ENCODE measurements around the gene C5.

C5 gene

DNA sequence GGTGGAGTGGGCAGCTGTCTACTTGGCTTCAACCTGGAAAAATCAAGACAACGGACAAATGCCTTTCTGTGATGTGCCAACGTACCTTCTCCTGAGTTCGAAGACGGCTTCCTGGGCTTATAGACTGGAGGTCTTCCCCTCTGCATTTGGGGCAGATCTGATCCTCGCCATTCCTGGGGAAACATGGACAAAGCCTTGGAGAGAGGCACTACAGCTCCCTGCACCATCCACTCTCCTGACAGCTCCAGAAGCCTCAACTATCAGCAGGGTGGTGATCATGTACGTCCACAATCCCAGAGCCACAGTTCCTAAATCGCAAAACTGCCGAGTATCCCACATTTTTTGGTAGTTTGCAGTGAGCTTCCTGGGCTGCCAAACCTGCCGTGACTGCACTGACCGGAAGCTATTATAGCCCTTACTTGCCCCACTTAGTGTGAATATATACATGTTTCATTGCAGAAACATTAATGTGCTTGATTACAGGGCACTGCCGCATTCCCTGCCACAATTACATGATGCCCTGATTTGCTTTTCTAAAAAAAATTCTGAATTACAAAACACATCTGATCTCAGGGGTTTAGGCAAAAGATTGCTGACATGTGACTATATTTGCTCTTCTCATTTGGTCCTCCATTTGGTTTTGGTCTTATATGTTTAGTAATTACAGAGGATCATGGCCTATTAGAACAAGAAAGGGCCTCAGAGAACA, 126.3 kb downstream of the C5 start:
- no peak for DNase-seq

DNA sequence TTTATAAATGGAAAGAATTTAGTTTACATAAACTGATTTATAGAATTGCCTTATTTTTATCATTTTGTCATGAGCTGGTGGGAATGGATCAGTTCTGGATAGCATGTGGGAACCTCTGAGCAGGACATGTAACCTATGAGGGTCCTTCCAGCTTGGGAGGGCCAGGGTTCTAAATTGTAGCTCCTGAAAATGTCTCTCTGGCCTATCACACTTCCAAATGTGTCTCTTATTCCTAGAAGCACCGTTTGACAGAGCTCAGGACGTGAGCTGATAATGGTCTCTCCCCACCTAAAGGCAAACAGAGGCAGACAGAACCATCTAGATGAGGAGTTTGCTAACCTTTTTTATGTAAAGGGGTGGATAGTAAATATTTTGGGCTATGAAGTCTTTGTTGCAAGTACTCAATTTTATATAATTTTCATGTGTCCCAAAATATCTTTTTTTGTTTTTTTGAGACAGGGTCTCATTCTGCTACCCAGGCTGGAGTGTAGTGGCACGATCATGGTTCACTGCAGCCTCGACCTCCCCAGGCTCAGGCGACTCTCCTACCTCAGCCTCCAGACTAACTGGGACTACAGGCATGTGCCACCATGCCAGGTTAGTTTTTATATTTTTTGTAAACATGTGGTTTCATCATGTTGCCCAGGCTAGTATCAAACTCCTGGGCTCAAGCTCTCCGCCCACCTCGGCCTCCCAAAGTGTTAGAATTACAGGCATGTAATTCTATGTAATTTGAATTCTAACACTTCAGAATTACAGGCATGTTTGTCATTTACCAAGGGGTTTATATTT, 127.5 kb downstream of the C5 start:
- no peak for DNase-seq

DNA sequence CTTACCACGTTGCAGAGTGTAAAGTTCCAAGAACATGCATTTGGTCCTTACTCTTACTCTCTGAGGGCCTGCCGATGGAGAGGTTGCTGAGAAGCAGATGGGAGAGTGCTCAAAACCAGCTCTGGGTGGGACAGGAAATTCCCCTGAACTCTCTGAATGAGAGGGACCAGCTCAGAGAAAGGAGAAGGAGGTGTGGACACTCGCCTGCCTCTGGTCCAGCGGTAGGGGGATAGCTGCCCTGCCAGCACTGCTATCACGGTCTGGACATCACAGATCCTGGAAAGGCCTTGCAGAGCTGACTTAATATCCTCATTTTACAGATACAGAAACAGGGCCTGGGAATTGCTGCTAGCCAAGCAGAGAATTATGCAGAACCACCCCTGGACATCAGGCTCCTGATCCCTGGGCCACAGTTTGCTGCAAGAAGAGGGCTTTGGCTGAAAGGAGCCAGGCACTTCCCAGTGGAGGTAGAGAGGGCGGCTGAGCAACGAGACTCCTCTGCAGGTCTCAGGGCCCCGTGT, 128.4 kb downstream of the C5 start:
- no peak for DNase-seq

DNA sequence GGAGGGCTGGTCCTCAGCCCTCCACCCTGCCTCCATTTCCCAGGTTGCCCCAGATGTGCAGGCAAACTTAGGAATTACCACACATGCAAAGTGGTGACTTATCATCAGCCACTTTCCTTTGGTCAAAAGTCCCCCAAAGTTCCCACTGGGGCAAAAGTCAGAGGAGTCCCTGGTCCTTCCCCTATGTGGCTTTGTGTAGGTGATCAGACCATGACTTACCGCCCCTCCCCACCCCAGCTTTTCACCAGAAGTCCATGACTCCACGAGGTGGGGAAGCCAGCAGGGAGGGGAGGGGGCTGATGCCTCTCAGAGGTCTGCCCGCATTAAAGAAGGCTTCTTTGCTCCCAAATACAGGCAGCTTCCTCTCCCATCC, 129.3 kb downstream of the C5 start:
- no peak for DNase-seq

DNA sequence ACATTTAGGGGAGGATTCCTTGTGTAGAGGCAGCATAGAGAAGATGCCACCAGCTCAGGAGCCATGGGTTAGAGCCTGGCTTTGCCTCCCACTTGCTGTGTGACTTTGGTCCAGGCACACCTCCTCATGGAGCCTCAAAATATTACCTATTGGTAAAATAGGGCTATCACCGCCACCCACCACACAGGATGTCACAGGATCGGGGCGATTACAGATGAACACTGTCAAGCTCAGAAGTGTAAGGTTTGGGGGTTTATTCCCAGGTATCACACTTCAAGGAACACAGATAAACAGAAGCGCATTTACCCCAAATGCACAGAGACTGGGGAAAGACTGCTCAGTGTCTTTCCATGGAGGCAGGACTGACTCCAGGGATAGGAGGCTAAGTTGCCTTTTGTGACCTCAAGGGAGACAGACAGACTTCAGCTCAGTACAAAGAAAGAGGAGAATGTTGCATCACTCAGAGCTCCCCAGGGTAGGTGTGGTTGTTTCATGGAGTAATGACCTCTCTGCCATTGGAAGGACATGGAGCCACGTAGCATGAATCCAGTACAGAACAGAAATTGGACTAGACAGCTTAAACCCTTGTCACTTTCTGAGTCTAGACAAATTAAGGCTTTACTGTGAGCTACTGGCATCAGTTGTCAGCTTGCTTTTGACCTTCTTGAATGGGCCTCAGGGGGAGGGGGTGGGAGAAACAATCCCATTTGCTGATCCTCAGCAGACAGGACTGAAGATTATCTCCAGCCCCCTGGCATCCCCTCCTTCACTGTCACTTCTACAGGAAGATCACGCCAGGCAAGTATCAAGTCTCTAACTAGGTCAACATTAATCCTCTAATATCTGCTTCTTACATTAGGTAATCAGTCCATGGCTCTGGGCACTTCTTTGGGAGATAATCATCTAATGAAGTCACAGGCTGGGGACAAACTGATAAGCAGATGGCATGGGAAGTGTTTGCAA, 130.0 kb downstream of the C5 start:
- DNase-seq: no peak

DNA sequence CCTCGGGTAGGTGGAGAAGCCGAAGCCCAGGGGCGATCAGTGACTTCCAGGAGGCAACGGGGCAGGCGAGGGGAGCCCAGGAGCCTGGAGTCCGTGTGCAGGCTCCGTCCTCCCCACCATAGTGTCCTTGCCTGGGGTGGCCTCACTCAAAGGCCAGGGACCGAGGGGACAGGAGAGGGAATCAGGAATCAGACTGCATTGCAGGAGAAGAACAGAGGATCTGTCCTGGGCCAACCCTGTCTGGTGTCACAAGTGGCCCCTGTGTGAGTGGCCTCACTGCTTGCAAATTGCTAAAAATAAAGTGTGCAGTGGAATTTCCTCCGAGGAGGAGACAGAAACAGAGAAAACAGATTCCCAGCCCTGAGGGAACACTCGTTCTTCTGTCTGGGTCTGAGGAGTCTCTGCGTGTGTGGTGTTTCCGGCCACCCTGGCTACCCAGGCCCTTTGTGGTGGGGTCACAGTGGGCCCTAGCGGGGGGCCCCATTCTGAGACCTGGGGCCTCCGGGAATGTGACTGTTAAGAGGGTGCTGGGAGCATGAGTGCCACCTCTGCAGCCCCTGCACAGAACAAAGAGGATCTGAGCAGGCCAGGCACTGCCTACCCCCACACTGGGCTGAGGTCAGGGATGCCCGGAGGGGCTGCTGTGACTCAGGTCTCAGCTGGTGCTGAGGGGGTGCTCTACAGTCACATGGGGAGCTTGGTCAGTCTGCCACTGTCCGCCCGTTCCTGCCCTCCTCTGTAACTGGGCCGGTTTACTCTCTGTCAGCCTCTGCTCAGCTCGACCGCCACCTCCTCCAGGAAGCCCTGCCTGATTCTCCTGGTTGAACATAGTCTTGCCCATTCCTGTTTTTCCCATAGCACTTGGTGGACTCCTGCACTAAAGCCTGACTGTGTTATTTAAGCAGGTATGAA, 130.9 kb downstream of the C5 start:
- DNase-seq: no peak

DNA sequence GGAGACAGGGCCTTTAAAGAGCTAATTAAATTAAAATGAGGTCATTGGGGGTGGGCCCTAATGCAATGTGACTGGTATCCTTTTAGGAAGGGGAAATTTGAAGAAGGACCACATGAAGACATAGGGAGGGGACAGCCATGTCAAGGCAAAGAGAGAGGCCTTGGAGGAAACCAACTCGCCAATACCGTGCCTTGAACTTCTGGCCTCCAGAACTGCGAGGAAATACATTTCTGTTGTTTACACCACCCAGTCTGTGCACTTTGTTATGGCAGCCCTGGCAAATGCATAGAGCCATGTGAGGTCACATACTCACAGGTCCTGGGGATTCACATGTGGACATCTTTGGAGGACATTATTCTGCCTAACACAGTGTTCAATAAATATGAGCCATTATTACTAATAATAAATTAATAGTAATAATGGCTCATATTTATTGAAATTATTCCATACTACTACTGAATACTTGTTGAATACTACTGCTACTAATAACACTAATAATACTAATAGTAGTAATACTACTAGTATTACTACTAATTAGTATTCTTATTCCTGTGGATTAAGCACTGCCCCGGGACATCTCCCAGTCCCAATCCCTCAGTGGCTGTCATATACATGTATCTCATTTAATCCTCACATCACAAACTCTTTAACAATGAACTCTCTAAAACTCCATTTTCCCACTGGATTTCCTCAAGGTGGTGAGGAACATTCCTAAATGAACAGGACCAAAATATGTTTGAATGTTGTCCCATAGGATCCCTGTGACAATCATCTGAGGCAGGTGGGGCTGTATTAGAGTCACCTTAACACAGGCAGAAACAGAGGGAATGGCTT, 131.9 kb downstream of the C5 start:
- DNase-seq: no peak

DNA sequence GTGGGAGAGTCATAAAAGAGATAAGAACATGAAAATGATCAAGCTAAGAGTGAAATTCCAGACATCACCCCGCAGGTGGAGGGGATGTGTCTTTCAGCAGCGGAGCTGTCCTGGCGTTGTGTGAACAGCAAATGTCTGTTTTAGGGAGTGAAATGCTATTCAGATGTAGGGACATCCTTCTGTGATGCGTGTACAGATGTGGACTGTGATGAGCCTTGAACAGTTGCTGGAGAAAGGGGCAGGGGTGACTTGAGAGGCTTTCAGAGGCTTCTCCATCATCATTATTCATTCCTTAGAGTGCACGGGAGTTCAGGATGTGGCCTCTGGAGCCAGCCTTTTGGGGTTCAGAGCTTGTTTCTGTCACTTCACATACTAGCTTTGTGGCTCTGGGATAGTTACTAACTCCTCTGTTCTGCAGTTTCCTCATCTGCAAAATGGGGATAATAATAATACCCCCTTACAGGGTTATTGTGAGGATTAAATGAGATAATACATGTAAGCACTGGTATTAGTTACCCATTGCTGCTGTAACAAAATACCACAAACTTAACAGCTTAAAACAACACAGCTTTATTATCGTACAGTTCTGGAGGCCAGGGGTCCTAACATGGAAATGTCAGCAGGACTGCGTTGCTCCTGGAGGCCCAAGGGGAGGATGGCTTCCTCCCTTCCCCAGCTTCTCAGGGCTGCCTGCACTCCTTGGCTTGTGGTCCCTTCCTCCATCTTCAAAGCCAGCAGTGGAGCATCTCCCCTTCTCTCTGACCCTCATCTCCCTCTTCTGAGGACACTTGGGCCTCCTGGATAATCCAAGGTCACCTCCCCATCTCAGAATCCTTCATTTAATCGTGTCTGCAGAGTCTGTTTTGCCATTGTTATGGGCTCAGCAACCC, 132.8 kb downstream of the C5 start:
- DNase-seq: no peak

DNA sequence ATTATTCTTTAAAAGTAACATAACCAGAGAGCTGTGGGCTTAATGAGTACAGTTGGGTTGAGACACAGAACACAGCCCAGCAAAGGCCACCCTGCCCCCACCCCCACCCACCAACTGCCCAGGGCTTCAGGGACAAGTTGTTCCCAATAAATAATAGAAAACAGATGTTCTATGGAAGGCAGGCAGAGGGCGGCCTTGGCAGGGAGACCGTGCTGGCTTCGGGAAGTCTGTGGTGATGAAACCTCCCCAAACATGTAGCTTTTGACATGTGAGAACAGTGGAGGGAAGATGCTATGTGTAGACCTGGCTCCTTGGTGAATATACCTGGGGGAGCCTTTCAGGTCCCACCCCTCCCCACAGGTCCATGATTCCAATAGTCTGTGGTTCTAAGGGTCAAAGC, 133.5 kb downstream of the C5 start:
- DNase-seq: no peak

DNA sequence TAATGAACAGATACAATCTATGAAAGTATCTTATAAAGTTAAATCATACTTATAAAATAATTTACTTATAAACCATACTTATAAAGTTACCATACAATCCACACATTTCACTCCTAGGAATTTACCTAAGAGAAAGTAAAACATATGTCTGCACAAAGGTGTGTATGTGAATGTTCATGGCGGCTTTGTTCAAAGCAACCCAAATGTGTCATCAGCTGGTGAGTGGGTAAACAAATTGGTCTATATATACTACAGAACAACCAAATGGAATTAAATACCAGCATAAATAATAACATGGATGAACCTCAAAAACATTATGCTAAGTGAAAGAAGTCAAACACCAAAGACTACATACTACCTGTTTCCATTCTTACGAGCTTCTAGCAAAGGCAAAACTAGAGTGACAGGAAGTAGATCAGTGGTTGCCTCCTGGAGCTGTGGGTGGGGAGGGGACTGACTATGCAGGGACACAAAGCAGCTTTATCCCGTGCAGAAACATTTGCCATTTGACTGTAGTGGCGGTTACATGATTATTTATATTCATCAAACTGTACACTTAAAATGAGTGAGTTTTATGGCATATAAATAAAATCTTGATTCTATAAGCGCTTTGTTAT, 134.1 kb downstream of the C5 start:
- no peak for DNase-seq

DNA sequence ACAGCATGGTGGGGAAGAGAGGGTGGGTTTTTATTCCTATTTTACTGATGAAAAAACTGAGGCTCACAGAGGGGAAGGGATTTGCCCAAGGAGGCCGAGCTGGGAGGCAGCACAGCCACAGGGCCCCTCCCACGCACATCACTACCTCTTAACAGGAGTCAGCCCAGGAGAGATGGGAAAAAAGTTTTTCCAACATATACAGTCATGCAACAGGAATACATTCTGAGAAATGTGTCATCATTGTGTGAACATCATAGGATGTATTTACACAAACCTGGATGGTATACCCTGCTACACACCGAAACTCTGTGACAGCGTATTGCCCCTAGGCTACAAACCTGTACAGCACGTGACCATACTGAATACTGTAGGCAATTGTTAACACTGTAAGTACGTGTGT, 135.1 kb downstream of the C5 start:
- DNase-seq: no peak

DNA sequence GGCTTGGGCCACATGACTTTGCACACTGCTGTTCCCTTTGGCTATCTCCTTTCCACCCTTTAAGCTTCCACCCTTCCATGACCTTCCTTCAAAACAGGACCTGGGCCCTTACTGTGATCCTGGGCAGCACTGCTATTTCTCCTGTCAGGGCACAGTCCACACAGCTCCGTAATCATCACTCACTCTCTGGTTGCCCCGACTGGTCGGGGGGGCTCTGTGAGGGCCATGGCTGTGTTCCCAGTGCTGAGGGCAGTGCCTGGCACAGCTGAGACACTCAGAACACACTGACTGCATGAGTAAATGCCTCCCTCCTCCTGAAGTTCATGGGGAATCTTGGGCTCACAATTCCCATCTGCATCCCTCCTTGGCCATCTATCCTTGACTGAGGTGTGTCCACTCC, 135.7 kb downstream of the C5 start:
- no peak for DNase-seq

DNA sequence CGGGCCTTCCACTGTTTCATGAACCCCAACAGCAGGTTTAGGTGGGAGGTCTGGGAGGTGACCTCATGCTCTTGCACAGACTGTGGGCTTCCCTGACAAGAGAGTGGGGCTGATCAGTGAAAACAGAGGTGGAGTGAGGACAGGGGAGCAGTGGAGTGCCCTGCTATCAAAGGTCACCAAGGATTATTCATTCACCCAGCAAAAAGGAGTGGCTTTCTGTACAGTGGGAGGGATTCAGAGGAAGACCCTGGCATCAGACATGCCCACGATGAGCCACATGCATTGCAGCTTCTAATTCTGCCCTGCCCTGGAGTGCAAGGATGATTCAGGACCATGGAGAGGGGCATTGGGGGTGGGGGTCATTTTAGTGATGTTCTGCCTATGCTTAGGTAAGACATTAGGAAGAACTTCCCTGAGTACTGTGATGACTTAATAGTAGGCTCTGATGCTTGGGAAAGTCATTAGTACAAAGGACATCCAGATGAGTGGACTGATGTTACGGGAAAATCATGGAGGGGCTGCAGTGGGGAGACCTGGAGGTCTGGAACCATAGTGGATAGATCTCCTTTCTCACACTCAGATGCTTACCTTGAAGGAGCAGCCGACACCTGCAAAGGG, 136.3 kb downstream of the C5 start:
- DNase-seq: no peak

DNA sequence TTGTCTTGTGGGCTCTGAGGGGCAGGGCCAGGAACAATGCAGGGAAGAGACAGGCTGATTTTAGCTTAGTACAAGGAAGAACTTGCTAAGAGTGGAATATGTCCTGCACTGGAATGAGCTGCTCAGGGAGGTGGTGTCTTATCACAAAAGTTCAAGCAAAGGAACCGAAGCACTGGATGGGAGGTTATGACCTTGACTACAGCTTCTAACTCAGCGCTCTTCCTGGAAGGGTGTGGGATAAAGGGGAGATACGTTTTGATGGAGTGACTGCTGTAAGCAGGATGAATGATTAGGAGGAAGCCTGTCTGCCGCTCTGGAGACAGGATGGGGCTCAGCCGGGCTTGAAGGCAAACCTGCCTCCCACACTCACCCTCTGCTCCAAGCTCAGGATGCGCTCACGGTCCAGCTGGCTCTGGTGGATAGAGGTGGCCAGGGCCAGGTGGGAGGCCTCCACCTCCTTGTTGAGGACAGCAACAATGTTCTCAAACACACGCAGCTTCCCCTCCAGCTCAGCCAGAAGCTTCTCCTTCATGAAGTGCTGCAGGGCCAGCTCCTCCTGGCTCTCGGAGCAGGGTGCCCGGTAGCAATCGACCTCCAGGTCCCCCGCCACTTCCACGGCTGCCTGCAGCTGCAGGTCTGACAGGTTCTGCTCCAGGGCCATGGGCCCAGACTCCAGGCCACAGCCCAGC, 137.0 kb downstream of the C5 start:
- no peak for DNase-seq

DNA sequence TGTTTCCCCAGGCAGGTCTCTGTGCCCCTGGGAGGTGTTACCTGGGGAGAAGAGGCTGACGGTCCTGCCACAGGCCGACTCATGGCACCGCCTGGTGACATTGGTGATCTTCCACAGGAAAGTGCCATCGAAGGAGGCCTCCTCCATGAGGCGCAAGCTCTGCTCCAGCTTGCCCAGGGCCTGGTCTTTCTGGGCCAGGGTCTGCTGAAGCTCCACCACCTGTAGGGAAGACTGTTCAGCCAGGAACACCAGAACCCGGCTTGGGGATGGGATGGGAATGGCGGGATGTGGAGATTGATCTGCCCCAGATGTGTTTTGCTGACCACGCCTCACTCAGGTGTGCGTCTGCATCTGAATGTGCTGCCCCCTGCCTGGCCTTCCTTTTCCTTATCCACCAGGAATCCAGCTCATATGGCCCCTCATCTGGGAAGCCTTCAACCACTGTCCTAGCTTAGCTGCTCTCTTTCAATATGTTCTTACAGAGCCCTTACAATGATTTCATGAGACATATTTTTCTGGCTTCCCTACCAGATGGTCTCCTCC, 138.7 kb downstream of the C5 start:
- no peak for DNase-seq

DNA sequence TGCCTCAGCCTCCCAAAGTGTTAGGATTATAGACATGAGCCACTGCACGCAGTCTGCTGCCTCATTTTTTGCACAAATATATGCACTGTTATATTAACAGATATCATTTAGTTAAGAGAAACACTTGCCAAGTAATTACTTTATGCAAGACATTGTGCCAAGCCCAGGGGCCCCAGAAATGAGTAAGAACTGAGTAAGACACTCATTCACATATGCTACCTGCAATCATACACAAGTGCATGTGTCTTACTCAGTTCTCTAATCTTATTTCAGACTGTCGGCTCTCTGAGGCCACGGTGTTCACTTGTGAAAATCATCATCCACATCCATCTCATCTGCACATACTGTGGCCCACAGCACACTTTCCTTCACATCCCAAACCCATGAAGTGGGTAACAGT, 139.4 kb downstream of the C5 start:
- no peak for DNase-seq

DNA sequence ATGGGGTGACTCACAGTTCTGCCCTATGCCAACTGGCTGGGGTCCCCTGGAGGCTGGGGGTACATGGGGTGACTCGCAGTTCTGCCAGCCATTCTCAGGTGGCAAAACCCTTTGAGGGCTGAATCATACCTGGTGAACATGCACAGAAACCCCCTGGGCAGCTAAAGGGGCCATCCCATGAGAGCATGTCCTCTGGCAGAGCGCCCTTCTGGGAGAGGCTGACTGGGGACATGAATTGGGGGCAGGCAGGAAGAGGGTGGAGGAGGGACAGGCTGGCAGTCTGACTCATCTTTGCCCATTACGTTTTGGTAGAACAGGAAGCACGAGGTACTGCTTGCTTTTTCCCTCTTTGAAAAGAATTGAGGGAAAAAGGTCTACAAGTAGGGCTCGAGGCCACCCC, 140.2 kb downstream of the C5 start:
- DNase-seq: no peak
